ENCODE measurements around the gene CLDN25. TPM values are rescaled to one million over a fixed set of nuclear protein-coding genes. Genes with fewer than 3 reads are reported as not detected.
A peak's percentile ranks its signal among the peaks of the same experiment; 100 is the strongest.

Gene CLDN25
- total RNA-seq, 1 donor from 2014 or later: not detected

GRCh38 chr11:113796663-113797259 lies 17.2 kb downstream of the CLDN25 start:
- peak; percentile 54 for TF ChIP-seq CTCF (IDR thresholded peaks at IDR 0.05)
- no peaks in the 10 kb centered on the region for H3K4me1 ChIP-seq
- intact Hi-C loops (cut with DNase I): no loop called here
- H3K27me3 ChIP-seq (ENCODE audit: low read depth): no peaks in the 10 kb centered on the region
- no peak for DNase-seq
- H3K4me3 ChIP-seq: no peak overlapping the region
- H3K36me3 ChIP-seq: peaks cover 29% of the 10 kb centered on the region
- ATAC-seq: peak; percentile 71 to 75
- no peak overlapping the region for H3K27ac ChIP-seq
- H3K9me3 ChIP-seq: no peaks in the 10 kb centered on the region

GRCh38 chr11:113802621-113803020 lies 23.0 kb downstream of the CLDN25 start:
- Histone ChIP-seq H3K9me3 (no peaks in the 10 kb centered on the region), H3K27me3 (ENCODE audit: low read depth) (no peaks in the 10 kb centered on the region), H3K4me3 (no peak overlapping the region), H3K27ac (no peak overlapping the region), H3K36me3 (peaks cover 88% of the 10 kb centered on the region), H3K4me1 (no peaks in the 10 kb centered on the region)
- intact Hi-C loops (cut with DNase I): no loop called here
- ATAC-seq (no peak), DNase-seq (no peak)
- no peak for TF ChIP-seq CTCF (IDR thresholded peaks at IDR 0.05)

GRCh38 chr11:113805640-113806039 lies 26.0 kb downstream of the CLDN25 start:
- H3K4me1 ChIP-seq: no peaks in the 10 kb centered on the region
- DNase-seq (no peak), ATAC-seq (no peak)
- peaks cover 96% of the 10 kb centered on the region for H3K36me3 ChIP-seq
- TF ChIP-seq CTCF (IDR thresholded peaks at IDR 0.05): no peak
- no peaks in the 10 kb centered on the region for H3K9me3 ChIP-seq
- H3K4me3 ChIP-seq: no peak overlapping the region
- no peaks in the 10 kb centered on the region for H3K27me3 ChIP-seq (ENCODE audit: low read depth)
- intact Hi-C loops (cut with DNase I): no loop called here
- H3K27ac ChIP-seq: no peak overlapping the region

- TF ChIP-seq CTCF (IDR thresholded peaks at IDR 0.05): peak; percentile 30
- Histone ChIP-seq H3K36me3 (peaks cover 96% of the 10 kb centered on the region), H3K4me3 (no peak overlapping the region), H3K9me3 (no peaks in the 10 kb centered on the region), H3K27ac (no peak overlapping the region), H3K27me3 (ENCODE audit: low read depth) (no peaks in the 10 kb centered on the region), H3K4me1 (no peaks in the 10 kb centered on the region)
- DNase-seq (no peak), ATAC-seq (peak in 1 of 2 donors; percentile 25)
- intact Hi-C loops (cut with DNase I): no loop called here
Measured at GRCh38 chr11:113806406-113806805, 26.8 kb downstream of the CLDN25 start.

- TF ChIP-seq CTCF (IDR thresholded peaks at IDR 0.05): no peak
- no peaks in the 10 kb centered on the region for H3K9me3 ChIP-seq
- peaks cover 95% of the 10 kb centered on the region for H3K36me3 ChIP-seq
- DNase-seq: no peak
- H3K4me1 ChIP-seq: no peaks in the 10 kb centered on the region
- intact Hi-C loops (cut with DNase I): no loop called here
- H3K27ac ChIP-seq: no peak overlapping the region
- no peak for ATAC-seq
- no peaks in the 10 kb centered on the region for H3K27me3 ChIP-seq (ENCODE audit: low read depth)
- no peak overlapping the region for H3K4me3 ChIP-seq
Measured at GRCh38 chr11:113808931-113809330, 29.3 kb downstream of the CLDN25 start.

Data from lower lobe of right lung (tissue), 2 donors.